MCF 10A (cell line): ENCODE results near the gene WDFY4. TPM values are rescaled to one million over a fixed set of nuclear protein-coding genes. Genes with fewer than 3 reads are reported as not detected.

Experiments used
- BruUV-seq: library from RNA; stranded (reverse); fragments of 400-500 nt; replicated peaks from 2 replicates; lab custom pipeline; 2021; lab: Mats Ljungman, UMichigan
- CTCF ChIA-PET: fragments of 300-600 bp; sonication (Branson Sonifier 250); formaldehyde crosslinking; extraction: SDS; loops from one replicate; lab custom pipeline; 2021; ENCODE audit warnings: antibody characterized with exemption, inconsistent platforms; lab: Yijun Ruan, JAX
- POLR2A ChIA-PET: fragments of 300-600, 350-650 bp; sonication (Branson Sonifier 250); formaldehyde crosslinking; extraction: SDS; loops from one replicate; lab custom pipeline; 2020; ENCODE audit warnings: antibody characterized with exemption, inconsistent platforms; lab: Yijun Ruan, JAX
- DNase-seq: peaks from one replicate; pipeline ENCODE4 v3.0.0-alpha.2; 2018; ENCODE audit not compliant: unreplicated experiment
- H3K27ac Mint-ChIP-seq: one replicate; pipeline ENCODE4 v1.8.0; 2022; ENCODE audit warnings: mild to moderate bottlenecking, low read depth, mixed read lengths; ENCODE audit not compliant: unreplicated experiment
- H3K27me3 Mint-ChIP-seq: one replicate; pipeline ENCODE4 v1.8.0; 2022; ENCODE audit warnings: mixed read lengths; ENCODE audit not compliant: insufficient read depth, unreplicated experiment
- H3K36me3 Mint-ChIP-seq: one replicate; pipeline ENCODE4 v1.8.0; 2022; ENCODE audit warnings: mild to moderate bottlenecking, moderate library complexity, mixed read lengths; ENCODE audit not compliant: insufficient read depth, unreplicated experiment
- H3K4me1 Mint-ChIP-seq: one replicate; pipeline ENCODE4 v1.8.0; 2022; ENCODE audit warnings: mixed read lengths; ENCODE audit not compliant: insufficient read depth, unreplicated experiment
- H3K4me3 Mint-ChIP-seq: one replicate; pipeline ENCODE4 v1.8.0; 2022; ENCODE audit warnings: mild to moderate bottlenecking, moderate library complexity, mixed read lengths; ENCODE audit not compliant: unreplicated experiment
- H3K9me3 Mint-ChIP-seq: one replicate; pipeline ENCODE4 v1.8.0; 2022; ENCODE audit warnings: mixed read lengths; ENCODE audit not compliant: unreplicated experiment
- intact Hi-C: fragments of 100-400 bp; cut with micrococcal nuclease; formaldehyde crosslinking; loops from 2 replicates; pipeline ENCODE4 v1.14.1; 2022
- total RNA-seq: library from RNA; stranded (reverse); gene quantifications from 2 replicates; pipeline ENCODE4 v1.2.3, GENCODE V29; 2022
- TF ChIP-seq, protein P1 (sequence below): fragments of 200-600 bp; IDR thresholded peaks from one replicate; pipeline ENCODE4 v1.8.0; 2022; ENCODE audit warnings: antibody characterized with exemption, mild to moderate bottlenecking; ENCODE audit not compliant: unreplicated experiment

Gene WDFY4
- total RNA-seq, 1 experiment from 2014 or later, result not detected

- DNase-seq, result no peak
- no peaks in the 10 kb centered on the region for H3K9me3 Mint-ChIP-seq
- BruUV-seq, result no TSS peak
- TF ChIP-seq, protein P1, sequence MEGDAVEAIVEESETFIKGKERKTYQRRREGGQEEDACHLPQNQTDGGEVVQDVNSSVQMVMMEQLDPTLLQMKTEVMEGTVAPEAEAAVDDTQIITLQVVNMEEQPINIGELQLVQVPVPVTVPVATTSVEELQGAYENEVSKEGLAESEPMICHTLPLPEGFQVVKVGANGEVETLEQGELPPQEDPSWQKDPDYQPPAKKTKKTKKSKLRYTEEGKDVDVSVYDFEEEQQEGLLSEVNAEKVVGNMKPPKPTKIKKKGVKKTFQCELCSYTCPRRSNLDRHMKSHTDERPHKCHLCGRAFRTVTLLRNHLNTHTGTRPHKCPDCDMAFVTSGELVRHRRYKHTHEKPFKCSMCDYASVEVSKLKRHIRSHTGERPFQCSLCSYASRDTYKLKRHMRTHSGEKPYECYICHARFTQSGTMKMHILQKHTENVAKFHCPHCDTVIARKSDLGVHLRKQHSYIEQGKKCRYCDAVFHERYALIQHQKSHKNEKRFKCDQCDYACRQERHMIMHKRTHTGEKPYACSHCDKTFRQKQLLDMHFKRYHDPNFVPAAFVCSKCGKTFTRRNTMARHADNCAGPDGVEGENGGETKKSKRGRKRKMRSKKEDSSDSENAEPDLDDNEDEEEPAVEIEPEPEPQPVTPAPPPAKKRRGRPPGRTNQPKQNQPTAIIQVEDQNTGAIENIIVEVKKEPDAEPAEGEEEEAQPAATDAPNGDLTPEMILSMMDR, result no peak
- POLR2A ChIA-PET, result interaction anchor here (0.8 to 1.1 kb wide), 2 partner anchors 19 to 21 kb away, joined by 3 read pairs; no protein-coding TSS in a partner anchor
- no peaks in the 10 kb centered on the region for H3K4me1 Mint-ChIP-seq
- no peak overlapping the region for H3K27ac Mint-ChIP-seq
- intact Hi-C loops, result no loop called here
- H3K27me3 Mint-ChIP-seq, result peaks cover 68% of the 10 kb centered on the region
- CTCF ChIA-PET, result interaction anchor here (0.6 to 0.8 kb wide), 3 partner anchors 16 to 816 kb away, joined by 3 to 4 read pairs (median 3); no protein-coding TSS in a partner anchor
- no peaks in the 10 kb centered on the region for H3K36me3 Mint-ChIP-seq
- H3K4me3 Mint-ChIP-seq, result no peak overlapping the region
These were observed 11.8 kb downstream of the WDFY4 start for GRCh38 chr10:48696535-48696873.

GRCh38 chr10:48697091-48697490 is 12.4 kb downstream of the WDFY4 start:
- no TSS peak for BruUV-seq
- ChIA-PET POLR2A (interaction anchor here (0.8 to 1.1 kb wide), 3 partner anchors 12 to 21 kb away, joined by 3 read pairs; no protein-coding TSS in a partner anchor), CTCF (interaction anchor here (0.8 kb wide), 1 partner anchor 815 kb away, joined by 4 read pairs; no protein-coding TSS in a partner anchor)
- TF ChIP-seq, protein P1, result no peak
- no peak for DNase-seq
- Mint-ChIP-seq H3K4me3 (no peak overlapping the region), H3K9me3 (no peaks in the 10 kb centered on the region), H3K36me3 (no peaks in the 10 kb centered on the region), H3K27me3 (peaks cover 68% of the 10 kb centered on the region), H3K27ac (no peak overlapping the region), H3K4me1 (no peaks in the 10 kb centered on the region)
- intact Hi-C loops, result no loop called here

GRCh38 chr10:48697821-48698764 is 13.4 kb downstream of the WDFY4 start:
- DNase-seq, result no peak
- TF ChIP-seq, protein P1, result no peak
- peaks cover 66% of the 10 kb centered on the region for H3K27me3 Mint-ChIP-seq
- no peaks in the 10 kb centered on the region for H3K4me1 Mint-ChIP-seq
- no peaks in the 10 kb centered on the region for H3K9me3 Mint-ChIP-seq
- intact Hi-C loops, result no loop called here
- BruUV-seq, result no TSS peak
- H3K4me3 Mint-ChIP-seq, result no peak overlapping the region
- ChIA-PET POLR2A (no interaction called here), CTCF (interaction anchor here (0.6 kb wide), 1 partner anchor 329 kb away, joined by 4 read pairs; no protein-coding TSS in a partner anchor)
- no peaks in the 10 kb centered on the region for H3K36me3 Mint-ChIP-seq
- H3K27ac Mint-ChIP-seq, result no peak overlapping the region

GRCh38 chr10:48699011-48699627 is 14.4 kb downstream of the WDFY4 start:
- intact Hi-C loops, result no loop called here
- TF ChIP-seq, protein P1, result no peak
- DNase-seq, result no peak
- Mint-ChIP-seq H3K27ac (no peak overlapping the region), H3K4me1 (no peaks in the 10 kb centered on the region), H3K27me3 (peaks cover 60% of the 10 kb centered on the region), H3K36me3 (no peaks in the 10 kb centered on the region), H3K4me3 (no peak overlapping the region), H3K9me3 (no peaks in the 10 kb centered on the region)
- CTCF ChIA-PET, result no interaction called here
- POLR2A ChIA-PET, result no interaction called here
- BruUV-seq, result no TSS peak
